DND-41 (cell line): ENCODE measurements around the gene MATR3.

Experiments used
- CTCF ChIP-seq: IDR thresholded peaks from 2 replicates; pipeline ENCODE4 v1.5.1; 2012; ENCODE audit warnings: borderline replicate concordance, low read length, moderate library complexity, mild to moderate bottlenecking; ENCODE audit not compliant: poor library complexity, severe bottlenecking; ENCODE audit errors: extremely low read depth
- EZH2 ChIP-seq: IDR thresholded peaks from 3 replicates; pipeline ENCODE4 v1.6.1; 2012; ENCODE audit warnings: borderline replicate concordance, low read depth, mild to moderate bottlenecking, moderate library complexity, low read length, inconsistent platforms; ENCODE audit not compliant: severe bottlenecking

GRCh38 chr5:139282197-139282557 is 11.4 kb upstream of the MATR3 start:
- TF ChIP-seq CTCF (no peak), EZH2 (no peak)
